ENCODE data around the gene RALGAPA1.
"Not testable (repeated sequence)": the region's sequence is repeated elsewhere in the genome, so short reads cannot be mapped to it uniquely, and the experiment has no call there.

The RALGAPA1 gene

DNA sequence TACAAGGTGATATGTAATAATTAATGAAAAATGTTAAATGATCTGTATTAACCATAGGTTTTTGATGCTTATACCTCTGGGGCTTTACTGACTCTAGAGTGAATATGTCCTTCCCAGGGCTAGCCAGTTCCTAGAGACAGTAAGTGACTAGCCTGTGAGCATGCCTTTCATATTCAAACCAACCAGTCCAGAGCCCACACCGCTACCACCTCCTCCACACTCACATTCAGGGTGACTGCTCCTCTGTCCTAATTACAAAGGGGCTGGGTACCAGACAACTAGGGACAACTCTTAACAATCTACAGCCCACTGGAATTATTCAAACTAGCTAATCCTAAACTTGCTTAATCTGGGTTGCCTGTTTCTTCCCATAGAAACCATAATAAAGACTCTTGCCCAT lies 49.0 kb downstream of the RALGAPA1 start:
- no peak for DNase-seq

GRCh38 chr14:35758523-35759129 lies 50.5 kb downstream of the RALGAPA1 start:
- no peak for DNase-seq

- no peak for DNase-seq
Observed at GRCh38 chr14:35754671-35755070, 54.4 kb downstream of the RALGAPA1 start.

GRCh38 chr14:35752380-35752779 lies 56.7 kb downstream of the RALGAPA1 start:
- DNase-seq, result no peak

GRCh38 chr14:35750202-35750904 lies 58.7 kb downstream of the RALGAPA1 start:
- DNase-seq, result no peak

GRCh38 chr14:35747379-35747778 lies 61.7 kb downstream of the RALGAPA1 start:
- peak; percentile 71 for DNase-seq

- no peak for DNase-seq
Observed at GRCh38 chr14:35742442-35742841, 66.7 kb downstream of the RALGAPA1 start.

DNA sequence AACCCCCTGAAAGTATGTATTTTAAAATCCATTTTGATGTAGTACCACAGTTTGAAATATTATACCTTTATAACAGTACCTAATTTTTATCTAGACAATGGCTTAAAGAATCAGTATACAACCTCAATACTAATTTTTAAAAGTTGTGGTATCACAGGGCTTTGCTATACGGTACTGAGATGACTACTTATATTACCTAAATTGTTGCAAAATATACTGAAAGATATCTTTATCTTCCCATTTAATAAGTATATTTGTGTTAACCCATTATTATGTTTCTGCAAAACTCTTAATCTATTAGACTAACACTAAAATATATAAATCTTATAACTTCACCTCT lies 67.1 kb downstream of the RALGAPA1 start:
- DNase-seq, result no peak

DNA sequence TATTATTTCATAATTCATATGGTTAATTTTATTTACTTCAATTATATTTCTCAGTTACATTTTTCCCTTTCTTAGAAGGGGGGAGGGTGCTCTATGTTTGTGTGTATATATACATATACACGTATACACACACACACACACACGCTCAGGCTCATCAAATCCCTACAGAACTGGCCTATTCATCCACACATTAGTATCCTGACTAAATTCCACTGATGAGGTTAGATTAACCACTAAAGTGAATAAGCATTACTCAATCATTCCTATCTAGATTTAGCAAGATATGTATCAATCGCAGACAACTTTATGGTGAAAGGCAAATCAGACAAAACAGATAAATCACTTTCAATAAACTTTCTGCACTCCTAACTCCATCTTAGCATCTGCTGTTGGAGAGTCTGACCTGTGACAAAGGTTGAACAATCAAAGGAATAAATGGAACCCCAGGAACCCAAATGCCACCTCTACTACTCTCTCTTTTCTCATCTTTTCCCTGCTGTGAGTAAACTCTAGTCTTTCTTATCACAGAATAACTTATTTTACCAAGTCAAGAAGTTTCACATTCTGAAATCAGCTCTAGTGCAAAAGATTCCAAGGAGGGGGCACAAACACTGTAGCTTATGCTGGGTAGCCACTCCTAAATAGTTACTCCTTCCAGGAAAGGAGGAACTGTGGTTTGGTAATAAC lies 67.6 kb downstream of the RALGAPA1 start:
- no peak for DNase-seq

- no peak for DNase-seq
Observed at GRCh38 chr14:35740215-35740614, 68.9 kb downstream of the RALGAPA1 start.

DNA sequence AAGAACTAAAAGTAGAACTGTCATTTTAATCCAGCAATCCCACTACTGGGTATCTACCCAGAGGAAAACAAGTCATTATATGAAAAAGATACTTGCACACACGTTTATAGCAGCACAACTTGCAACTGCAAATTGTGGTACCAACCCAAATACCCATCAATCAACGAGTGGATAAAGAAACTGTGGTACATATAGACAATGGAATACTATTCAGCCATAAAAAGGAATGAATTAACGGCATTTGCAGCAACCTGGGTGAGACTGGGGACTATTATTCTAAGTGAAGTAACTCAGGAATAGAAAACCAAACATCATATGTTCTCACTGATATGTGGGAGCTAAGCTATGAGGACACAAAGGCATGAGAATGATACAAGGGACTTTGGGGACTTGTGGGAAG lies 73.9 kb downstream of the RALGAPA1 start:
- not testable (repeated sequence) for DNase-seq

- not testable (repeated sequence) for DNase-seq
Observed at GRCh38 chr14:35733510-35733909, 75.6 kb downstream of the RALGAPA1 start.

- no peak for DNase-seq
Observed at GRCh38 chr14:35730871-35731270, 78.2 kb downstream of the RALGAPA1 start.

DNA sequence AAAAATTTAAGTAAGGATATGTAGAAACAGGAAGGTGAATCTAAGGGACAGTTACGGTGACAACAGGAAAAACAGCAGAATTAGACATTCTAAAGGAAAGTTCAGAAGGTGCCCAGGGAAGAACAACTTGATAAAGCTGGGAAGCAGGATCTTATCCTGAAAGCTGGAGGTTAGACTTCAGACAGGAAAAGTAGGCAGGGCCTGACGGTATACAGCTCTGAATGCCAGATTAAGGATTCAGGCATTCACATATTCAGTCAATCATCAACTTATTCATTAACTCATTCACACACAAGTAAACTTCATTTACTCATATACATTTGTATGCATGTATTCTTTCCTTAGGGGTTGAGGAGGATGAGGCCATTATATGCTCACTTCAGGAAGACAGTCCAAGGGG lies 81.3 kb downstream of the RALGAPA1 start:
- no peak for DNase-seq

DNA sequence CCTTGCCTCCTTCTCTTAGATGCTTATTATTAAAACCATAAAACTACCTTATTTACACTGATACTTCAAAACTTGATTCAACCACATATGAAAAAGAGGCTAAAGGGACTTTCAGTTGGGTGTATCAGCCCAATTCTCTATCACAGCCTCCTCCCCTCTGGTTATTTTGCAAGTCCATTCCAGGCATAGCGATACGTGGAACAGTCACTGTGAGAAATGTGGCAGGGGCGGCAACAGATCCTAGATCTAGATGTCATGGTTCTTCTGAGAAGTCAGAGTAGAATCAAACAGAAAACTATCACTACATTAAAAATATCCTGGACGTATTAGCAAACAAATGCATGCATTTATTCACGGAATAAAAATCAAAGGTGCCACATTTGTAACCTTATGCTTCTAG lies 83.2 kb downstream of the RALGAPA1 start:
- no peak for DNase-seq

GRCh38 chr14:35715079-35715478 lies 94.0 kb downstream of the RALGAPA1 start:
- DNase-seq, result no peak

GRCh38 chr14:35712466-35712865 lies 96.6 kb downstream of the RALGAPA1 start:
- no peak for DNase-seq

DNA sequence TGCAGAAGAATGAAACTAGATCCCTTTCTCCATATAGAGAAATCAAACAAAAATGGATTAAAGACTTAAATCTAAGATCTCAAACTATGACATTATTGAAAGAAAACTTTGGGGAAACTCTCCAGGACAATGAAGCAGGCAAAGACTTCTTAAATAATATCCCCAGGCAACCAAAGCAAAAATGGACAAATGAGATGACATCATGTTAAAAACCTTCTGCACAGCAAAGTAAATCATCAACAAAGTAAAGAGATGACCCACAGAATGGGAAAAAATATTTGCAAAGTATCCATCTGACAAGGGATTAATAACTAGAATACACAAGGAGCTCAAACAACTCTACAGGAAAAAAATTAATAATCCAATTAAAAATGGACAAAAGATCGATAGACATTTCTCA lies 101.0 kb downstream of the RALGAPA1 start:
- DNase-seq, result no peak

- DNase-seq, result no peak
Observed at GRCh38 chr14:35705636-35706035, 103.5 kb downstream of the RALGAPA1 start.

DNA sequence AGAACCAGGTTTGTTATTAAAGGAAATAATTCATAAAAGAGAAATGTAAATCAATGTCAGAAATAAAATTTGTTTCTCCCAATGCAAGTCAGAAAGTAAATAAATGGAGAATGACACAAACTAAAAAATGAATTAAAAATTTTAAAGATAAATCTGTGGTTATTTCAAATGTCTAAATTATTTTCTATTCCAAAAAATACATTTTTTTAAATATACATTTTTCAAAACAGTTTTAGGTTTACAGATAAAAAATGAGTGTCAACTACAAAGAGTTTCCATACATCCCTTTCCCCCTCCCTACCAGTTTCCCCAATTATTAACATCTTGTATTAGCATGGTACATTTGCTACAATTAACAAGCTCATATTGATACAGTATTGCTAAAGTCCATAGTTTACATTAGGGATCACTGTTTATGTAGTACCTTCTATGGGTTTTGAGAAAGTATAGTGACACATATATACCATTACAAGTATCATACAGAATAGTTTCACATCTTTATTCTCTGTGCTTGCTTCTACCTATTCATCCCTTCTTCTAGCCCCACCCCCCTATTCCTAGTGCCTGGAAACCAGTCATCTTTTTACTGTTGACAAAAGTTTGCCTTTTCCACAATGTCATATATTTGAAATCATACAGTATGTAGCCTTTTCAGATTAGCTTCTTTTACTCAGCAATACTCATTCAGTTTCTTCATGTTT lies 104.2 kb downstream of the RALGAPA1 start:
- DNase-seq, result no peak

DNA sequence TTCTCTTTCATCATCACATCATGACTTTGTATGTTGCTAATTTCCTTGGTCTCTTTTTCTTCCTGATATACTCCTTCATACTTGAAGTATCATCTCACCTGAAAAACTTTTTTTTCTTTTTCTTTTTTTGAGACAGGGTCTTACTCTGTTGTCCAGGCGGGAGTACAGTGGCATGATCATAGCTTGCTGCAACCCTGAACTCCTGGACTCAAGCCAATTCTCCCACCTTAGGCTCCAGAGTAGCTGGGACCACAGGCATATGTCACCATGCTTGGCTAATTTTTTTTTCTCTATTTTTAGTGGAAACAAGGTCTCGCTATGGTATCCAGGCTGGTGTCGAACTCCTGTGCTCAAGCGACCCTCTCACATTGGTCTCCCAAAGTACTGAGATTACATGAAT lies 107.6 kb downstream of the RALGAPA1 start:
- no peak for DNase-seq

DNA sequence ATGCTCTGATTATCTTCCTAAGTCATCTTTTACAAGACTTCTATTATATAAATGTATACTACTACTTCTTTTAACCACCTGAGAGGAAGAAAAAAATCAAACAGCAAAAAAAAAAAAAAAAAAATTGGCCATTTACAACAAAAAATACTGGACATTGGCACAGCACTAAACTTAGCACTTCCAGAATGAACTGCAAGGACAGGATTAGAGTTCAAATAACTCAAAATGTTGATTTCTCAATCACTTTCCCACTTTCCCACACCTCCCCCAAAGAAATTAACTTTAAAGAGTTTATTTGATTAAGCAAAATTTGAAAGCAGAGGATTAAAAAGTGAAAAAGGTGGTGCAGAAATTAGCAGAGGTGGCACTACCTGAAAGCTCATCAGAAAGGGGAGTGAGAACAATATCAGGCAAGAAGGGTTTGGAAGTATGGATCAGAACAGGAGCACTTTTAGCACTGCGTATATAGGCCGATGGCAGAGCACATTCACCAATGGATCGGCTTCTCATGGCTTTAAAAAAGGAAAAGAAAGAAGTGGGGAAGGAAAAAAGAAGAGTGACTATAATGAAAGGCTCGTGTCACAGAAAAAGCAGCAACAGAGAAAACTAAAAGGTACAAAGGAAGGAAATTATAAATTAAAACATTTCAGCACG lies 109.2 kb downstream of the RALGAPA1 start:
- DNase-seq, result no peak

DNA sequence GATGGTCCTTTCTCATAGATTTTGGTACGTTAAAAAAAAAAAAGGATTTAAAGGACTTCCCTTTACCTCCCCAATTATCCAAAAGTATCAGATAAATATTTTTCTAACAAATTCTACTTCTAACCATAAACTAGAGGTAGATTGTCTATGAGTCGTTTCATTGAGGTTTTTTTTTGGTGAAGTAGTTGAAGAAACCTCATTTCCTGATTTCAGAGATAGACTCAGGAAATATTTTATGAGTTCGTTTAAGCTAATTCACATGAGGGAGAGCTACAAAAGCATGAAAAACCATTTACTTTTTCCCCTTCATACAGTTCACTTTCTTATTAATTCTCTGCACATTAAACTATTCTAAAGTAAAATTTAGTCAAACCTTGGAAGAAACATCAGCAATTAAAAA lies 112.5 kb downstream of the RALGAPA1 start:
- no peak for DNase-seq
